ENCODE results near the gene ASIC4. TPM values are rescaled to one million over a fixed set of nuclear protein-coding genes. Genes with fewer than 3 reads are reported as not detected.

ASIC4 gene
- total and polyA plus RNA-seq, 2 of the 13 experiments (the other 11 are each of a cell fraction or from before 2014, with no cell fraction given): 0.03 TPM; not detected in 1

GRCh38 chr2:219575566-219576504, 61.6 kb downstream of the ASIC4 start (continued):
- TF ChIP-seq ZUFSP (CRISPR knock-in tag; IDR thresholded peaks at IDR 0.05; ENCODE audit: borderline replicate concordance) (no peak), ZNF441 (CRISPR knock-in tag; IDR thresholded peaks at IDR 0.05; ENCODE audit: borderline replicate concordance) (0 out of 2 replicates have a peak, but pooled peaks have one; percentile 63), ZNF687 (CRISPR knock-in tag; IDR thresholded peaks at IDR 0.05) (peak; percentile 66), ZBED4 (CRISPR knock-in tag; IDR thresholded peaks at IDR 0.05; ENCODE audit: borderline replicate concordance) (peak; percentile 42; the same call in 1 of the 2 replicates), NRL (CRISPR knock-in tag; IDR thresholded peaks at IDR 0.05; ENCODE audit: borderline replicate concordance) (no peak), RBFOX2 (IDR thresholded peaks at IDR 0.05; ENCODE audit: low read depth, low read length) (peak; percentile 55; the same call in 1 of the 2 replicates), RFXAP (CRISPR knock-in tag; IDR thresholded peaks at IDR 0.05; ENCODE audit: borderline replicate concordance) (0 out of 2 replicates have a peak, but pooled peaks have one; percentile 34), SNAPC2 (CRISPR knock-in tag; IDR thresholded peaks at IDR 0.05) (peak; percentile 10; the same call in 1 of the 2 replicates), MED1 (CRISPR knock-in tag; IDR thresholded peaks at IDR 0.05) (peak; percentile 47; the same call in 1 of the 2 replicates), FOXA1 (IDR thresholded peaks at IDR 0.05) (no peak), FOXA1 (CRISPR knock-in tag; IDR thresholded peaks at IDR 0.05) (peak; percentile 84), HOXA3 (CRISPR knock-in tag; IDR thresholded peaks at IDR 0.05) (peak; percentile 22; the same call in 1 of the 2 replicates), ZNF780A (CRISPR knock-in tag; IDR thresholded peaks at IDR 0.05) (no peak), YY1 (IDR thresholded peaks at IDR 0.05; ENCODE audit: insufficient read depth, insufficient replicate concordance, low read depth, low read length) (peak; percentile 25), RXRA (CRISPR knock-in tag; IDR thresholded peaks at IDR 0.05) (peak; percentile 18; the same call in 1 of the 2 replicates), POLR2G (IDR thresholded peaks at IDR 0.05; ENCODE audit: low read depth, low read length) (peak; percentile 8; the same call in 1 of the 2 replicates), ISL2 (CRISPR knock-in tag; IDR thresholded peaks at IDR 0.05) (no peak)

Measured in HepG2 (cell line).